ENCODE data around the gene TSR2.

The TSR2 gene

GRCh38 chrX:54415534-54416350 is 24.5 kb upstream of the TSR2 start:
- Mint-ChIP-seq H3K27ac (peak overlapping the region; percentile 82 to 96 (median 90)), H3K27me3 (ENCODE audit: low read depth) (peaks cover 3% of the 10 kb centered on the region), H3K36me3 (ENCODE audit: low read depth) (no peaks in the 10 kb centered on the region), H3K4me1 (peaks cover 14% of the 10 kb centered on the region), H3K4me3 (peak overlapping the region; percentile 39 to 72 (median 70)), H3K9me3 (peaks cover 24% of the 10 kb centered on the region)
- TF ChIP-seq CTCF (IDR thresholded peaks at IDR 0.05; ENCODE audit: unreplicated experiment in 3 of 3), result no peak

GRCh38 chrX:54416965-54417364 is 23.2 kb upstream of the TSR2 start:
- Mint-ChIP-seq H3K27me3 (ENCODE audit: low read depth) (peaks cover 3% of the 10 kb centered on the region), H3K36me3 (ENCODE audit: low read depth) (no peaks in the 10 kb centered on the region), H3K9me3 (peaks cover 24% of the 10 kb centered on the region), H3K4me1 (peaks cover 14% of the 10 kb centered on the region), H3K4me3 (no peak overlapping the region), H3K27ac (peak overlapping the region in 1 of 3 experiments; percentile 63)
- TF ChIP-seq CTCF (IDR thresholded peaks at IDR 0.05; ENCODE audit: unreplicated experiment in 3 of 3), result no peak

- H3K27me3 Mint-ChIP-seq (ENCODE audit: low read depth), result peaks cover 3% of the 10 kb centered on the region
- H3K36me3 Mint-ChIP-seq (ENCODE audit: low read depth), result no peaks in the 10 kb centered on the region
- H3K9me3 Mint-ChIP-seq, result peaks cover 24% of the 10 kb centered on the region
- H3K27ac Mint-ChIP-seq, result no peak overlapping the region
- TF ChIP-seq CTCF (IDR thresholded peaks at IDR 0.05; ENCODE audit: unreplicated experiment in 3 of 3), result no peak
- peaks cover 9% of the 10 kb centered on the region for H3K4me1 Mint-ChIP-seq
- H3K4me3 Mint-ChIP-seq, result no peak overlapping the region
These were observed 20.5 kb upstream of the TSR2 start for GRCh38 chrX:54419559-54420302.

GRCh38 chrX:54422168-54422567 is 18.0 kb upstream of the TSR2 start:
- Mint-ChIP-seq H3K36me3 (ENCODE audit: low read depth) (no peaks in the 10 kb centered on the region), H3K9me3 (peaks cover 14% of the 10 kb centered on the region), H3K4me3 (no peak overlapping the region), H3K4me1 (no peaks in the 10 kb centered on the region), H3K27ac (no peak overlapping the region), H3K27me3 (ENCODE audit: low read depth) (no peaks in the 10 kb centered on the region)
- TF ChIP-seq CTCF (IDR thresholded peaks at IDR 0.05; ENCODE audit: unreplicated experiment in 3 of 3), result no peak

GRCh38 chrX:54423161-54423888 is 16.9 kb upstream of the TSR2 start:
- H3K27me3 Mint-ChIP-seq (ENCODE audit: low read depth), result no peaks in the 10 kb centered on the region
- no peak overlapping the region for H3K27ac Mint-ChIP-seq
- peaks cover 20% of the 10 kb centered on the region for H3K9me3 Mint-ChIP-seq
- no peaks in the 10 kb centered on the region for H3K4me1 Mint-ChIP-seq
- no peak overlapping the region for H3K4me3 Mint-ChIP-seq
- TF ChIP-seq CTCF (IDR thresholded peaks at IDR 0.05; ENCODE audit: unreplicated experiment in 3 of 3), result no peak
- H3K36me3 Mint-ChIP-seq (ENCODE audit: low read depth), result no peaks in the 10 kb centered on the region

Measured in nephron (organoid).